Subcutaneous adipose tissue (tissue), 4 donors: Measurements from ENCODE around the gene ZNF212. TPM values are rescaled to one million over a fixed set of nuclear protein-coding genes. Genes with fewer than 3 reads are reported as not detected.

Experiments used
- total RNA-seq, 4 donors: library from RNA; depleted of rRNA; stranded (reverse); fragments of >200 nt; gene quantifications; one replicate each; pipeline ENCODE4 v1.1.0, GENCODE V29; 2016
- TF ChIP-seq, protein P1 (sequence below): fragments of 450-650 bp; IDR thresholded peaks from one replicate; pipeline ENCODE4 v1.5.1; 2016; ENCODE audit warnings: low read depth, mild to moderate bottlenecking, control low read depth, antibody characterized with exemption, moderate library complexity

ZNF212 gene
- total RNA-seq, 4 donors from 2014 or later: 2.0 to 5.5 (median 4.4) TPM

DNA sequence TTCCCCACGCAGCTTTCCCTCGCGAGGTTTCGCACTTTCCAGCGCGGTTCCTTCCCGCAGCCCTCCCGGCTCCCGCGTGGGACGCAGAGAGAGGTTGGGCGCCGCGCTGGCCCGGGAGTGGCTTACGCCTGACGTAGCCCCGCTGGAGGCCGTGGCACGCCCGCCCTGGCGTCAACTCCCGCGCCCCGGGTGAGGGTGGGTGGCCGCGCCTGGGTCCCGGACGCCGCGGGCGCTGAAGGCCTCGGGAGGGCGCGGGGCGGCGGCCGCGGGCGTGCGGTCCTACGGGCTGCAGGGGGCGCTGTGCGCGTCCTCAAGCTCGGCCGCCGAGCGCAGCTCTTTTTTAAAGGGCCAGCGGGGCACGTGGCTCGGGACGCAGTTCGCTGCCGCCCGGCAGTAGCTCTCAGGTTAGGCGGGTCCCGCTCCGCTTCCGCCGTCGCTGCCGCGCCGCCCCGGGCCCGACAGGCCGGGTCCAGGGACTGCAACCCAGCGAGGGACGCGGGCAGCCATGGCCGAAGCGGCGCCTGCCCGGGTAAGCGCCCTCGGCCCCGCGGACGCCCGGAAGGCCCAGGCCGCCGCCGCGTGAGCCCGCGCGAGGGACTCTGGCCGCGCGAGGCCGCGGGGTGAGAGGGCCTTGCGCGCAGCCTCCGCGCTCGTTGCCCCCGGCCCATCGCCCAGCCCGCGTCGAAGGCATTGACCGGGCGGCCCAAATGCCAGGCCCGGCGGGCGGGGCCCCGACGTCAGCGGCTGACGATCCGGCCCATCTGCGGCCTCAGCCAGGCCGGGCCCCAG is 22.6 kb downstream of the ZNF212 start, which contains the start of gene ZNF783:
Gene ZNF783 (plus strand): TSS at position 368 of the 789 bp plus-strand sequence. CDS start 138 bp downstream, at position 506.
- TF ChIP-seq, protein P1, sequence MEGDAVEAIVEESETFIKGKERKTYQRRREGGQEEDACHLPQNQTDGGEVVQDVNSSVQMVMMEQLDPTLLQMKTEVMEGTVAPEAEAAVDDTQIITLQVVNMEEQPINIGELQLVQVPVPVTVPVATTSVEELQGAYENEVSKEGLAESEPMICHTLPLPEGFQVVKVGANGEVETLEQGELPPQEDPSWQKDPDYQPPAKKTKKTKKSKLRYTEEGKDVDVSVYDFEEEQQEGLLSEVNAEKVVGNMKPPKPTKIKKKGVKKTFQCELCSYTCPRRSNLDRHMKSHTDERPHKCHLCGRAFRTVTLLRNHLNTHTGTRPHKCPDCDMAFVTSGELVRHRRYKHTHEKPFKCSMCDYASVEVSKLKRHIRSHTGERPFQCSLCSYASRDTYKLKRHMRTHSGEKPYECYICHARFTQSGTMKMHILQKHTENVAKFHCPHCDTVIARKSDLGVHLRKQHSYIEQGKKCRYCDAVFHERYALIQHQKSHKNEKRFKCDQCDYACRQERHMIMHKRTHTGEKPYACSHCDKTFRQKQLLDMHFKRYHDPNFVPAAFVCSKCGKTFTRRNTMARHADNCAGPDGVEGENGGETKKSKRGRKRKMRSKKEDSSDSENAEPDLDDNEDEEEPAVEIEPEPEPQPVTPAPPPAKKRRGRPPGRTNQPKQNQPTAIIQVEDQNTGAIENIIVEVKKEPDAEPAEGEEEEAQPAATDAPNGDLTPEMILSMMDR: no peak

DNA sequence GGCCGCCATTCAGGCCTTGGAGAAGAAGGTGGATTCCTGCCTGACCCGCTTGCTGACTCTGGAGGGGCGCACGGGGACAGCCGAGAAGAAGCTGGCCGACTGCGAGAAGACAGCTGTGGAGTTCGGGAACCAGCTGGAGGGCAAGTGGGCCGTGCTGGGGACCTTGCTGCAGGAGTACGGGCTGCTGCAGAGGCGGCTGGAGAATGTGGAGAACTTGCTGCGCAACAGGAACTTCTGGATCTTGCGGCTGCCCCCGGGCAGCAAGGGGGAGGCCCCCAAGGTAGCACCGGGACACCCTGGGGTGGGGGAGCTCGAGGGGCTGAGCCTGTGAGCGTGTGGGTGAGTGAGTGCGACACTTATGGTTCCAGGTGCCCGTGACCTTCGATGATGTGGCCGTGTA is 27.0 kb downstream of the ZNF212 start:
- TF ChIP-seq, protein P1: no peak

DNA sequence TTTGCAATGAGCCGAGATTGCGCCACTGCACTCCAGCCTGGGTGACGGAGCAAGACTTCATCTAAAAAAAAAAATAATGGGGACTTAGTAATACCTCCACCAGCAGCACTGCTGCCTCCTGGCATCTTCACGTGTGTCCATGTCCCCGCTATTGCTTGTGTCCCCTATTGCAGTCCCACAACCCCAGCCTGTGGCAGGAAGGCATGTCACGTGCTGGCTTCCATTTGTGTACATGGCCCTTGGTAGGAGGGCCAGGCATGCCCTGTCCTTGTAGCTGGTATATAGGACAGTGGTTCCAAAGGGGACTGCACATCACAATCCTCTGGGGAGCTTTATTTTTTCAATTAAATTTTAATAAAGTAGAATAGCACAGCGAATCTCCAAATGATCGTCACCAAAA is 28.3 kb downstream of the ZNF212 start:
- TF ChIP-seq, protein P1: no peak

DNA sequence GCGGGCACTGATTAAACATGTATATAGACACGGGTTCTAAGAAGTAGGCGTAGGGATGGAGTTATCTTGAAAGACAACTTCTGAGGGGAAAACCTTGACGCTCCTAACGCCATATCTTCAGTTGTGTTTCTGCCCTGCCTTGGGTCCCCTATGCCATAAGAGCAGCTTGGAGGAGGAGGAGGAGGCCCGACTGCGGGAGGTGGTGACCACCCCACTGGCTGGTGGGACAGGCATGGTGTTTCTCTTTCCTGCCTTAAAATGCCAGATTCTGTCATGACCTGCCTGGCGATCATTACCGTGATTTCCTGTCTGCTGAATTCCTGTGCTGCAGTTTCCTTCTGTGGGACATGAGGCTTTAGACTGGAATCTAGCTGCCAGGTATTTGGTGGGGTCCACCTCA is 38.4 kb downstream of the ZNF212 start:
- TF ChIP-seq, protein P1: no peak

DNA sequence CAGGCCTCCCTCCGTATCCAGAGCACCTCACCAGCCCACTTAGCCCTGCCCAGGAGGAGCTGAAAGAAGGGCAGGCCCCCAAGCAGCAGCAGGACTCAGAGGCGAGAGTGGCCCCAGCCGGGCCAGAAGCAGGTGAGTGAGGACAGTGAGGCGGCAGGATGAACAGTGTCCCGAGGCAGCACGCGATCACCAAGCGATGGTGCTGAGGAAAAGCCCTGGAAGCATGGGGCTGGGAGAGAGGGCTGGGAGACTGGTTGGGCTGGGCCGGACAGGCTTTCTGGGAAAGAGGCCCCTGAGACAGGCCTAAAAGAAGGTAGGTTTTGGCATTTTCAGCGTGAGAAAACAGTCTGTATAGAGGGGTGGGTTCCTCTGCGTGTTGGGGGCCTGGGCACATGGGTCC is 38.9 kb downstream of the ZNF212 start:
- TF ChIP-seq, protein P1: no peak

DNA sequence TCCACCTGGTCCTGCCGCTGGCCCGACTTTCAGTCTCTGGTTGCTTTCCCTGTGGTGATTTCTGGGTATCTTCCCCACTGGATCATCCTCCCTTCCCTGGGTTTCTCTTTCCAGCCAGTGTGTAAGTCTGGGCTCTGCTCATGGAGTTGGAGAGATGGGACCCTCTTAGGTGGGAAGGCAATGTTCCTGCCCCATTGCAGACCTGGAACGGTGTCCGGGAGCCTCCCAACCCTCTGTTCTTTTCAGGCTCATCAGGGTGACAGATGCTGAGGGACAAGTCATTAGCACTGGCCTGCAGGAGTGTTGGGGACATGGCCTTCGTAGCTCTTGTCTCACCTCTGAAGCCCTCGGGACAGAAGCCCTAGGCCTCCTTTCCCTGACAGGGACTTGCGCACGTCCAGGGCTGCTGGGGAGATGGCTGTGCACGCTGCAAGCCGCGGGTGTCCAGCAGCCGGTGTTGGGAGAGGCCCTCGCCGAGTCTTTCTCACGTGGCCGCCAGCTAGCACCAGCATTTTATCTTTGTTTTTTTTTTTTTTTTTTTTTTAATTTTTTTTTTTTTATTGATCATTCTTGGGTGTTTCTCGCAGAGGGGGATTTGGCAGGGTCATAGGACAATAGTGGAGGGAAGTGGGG is 39.8 kb downstream of the ZNF212 start:
- TF ChIP-seq, protein P1: no peak

DNA sequence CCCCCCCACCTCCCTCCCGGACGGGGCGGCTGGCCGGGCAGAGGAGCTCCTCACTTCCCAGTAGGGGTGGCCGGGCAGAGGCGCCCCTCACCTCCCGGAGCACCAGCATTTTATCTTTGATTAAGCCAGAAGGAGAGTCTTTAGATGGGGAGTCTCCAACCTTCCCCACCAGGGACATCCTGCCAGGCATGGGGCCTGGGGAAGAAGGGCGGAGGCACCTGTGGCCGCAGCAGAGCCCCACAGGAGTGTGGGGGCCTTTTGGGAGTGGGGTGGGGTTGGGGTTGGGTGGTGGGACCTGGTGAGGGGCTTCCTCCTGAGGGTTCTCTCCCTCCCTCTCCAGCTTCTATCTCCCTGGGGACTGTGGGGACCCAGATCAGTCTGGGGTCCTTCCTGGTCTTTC is 40.7 kb downstream of the ZNF212 start:
- TF ChIP-seq, protein P1: no peak
